GM18873 (cell line): ENCODE results near the gene SSUH2.

Source experiments
- ATAC-seq: cut with Tn5 transposase; IDR thresholded peaks from one replicate; pipeline ENCODE4 v1.9.1; 2021; ENCODE audit warnings: mild to moderate bottlenecking, moderate library complexity, moderate number of reproducible peaks; ENCODE audit not compliant: unreplicated experiment, low FRiP score

The SSUH2 gene

GRCh38 chr3:8645712-8646111 lies 1.1 kb upstream of the SSUH2 start:
- ATAC-seq, result no peak

GRCh38 chr3:8643693-8644365 lies 769 bp downstream of the SSUH2 start:
- no peak for ATAC-seq

- ATAC-seq, result no peak
Observed at GRCh38 chr3:8642001-8642400, 2.6 kb downstream of the SSUH2 start.

GRCh38 chr3:8641472-8641871 lies 3.1 kb downstream of the SSUH2 start:
- ATAC-seq, result no peak

GRCh38 chr3:8640223-8640622 lies 4.4 kb downstream of the SSUH2 start:
- no peak for ATAC-seq

- ATAC-seq, result no peak
Observed at GRCh38 chr3:8639659-8640000, 5.0 kb downstream of the SSUH2 start.

GRCh38 chr3:8638994-8639658 lies 5.5 kb downstream of the SSUH2 start:
- no peak for ATAC-seq

GRCh38 chr3:8637348-8637747 lies 7.2 kb downstream of the SSUH2 start:
- ATAC-seq, result no peak

- no peak for ATAC-seq
Observed at GRCh38 chr3:8635631-8636030, 9.0 kb downstream of the SSUH2 start.

- no peak for ATAC-seq
Observed at GRCh38 chr3:8635125-8635524, 9.5 kb downstream of the SSUH2 start.

- ATAC-seq, result no peak
Observed at GRCh38 chr3:8632402-8633237, 12.0 kb downstream of the SSUH2 start.

GRCh38 chr3:8631661-8632060 lies 12.9 kb downstream of the SSUH2 start:
- no peak for ATAC-seq

- peak; percentile 76 for ATAC-seq
Observed at GRCh38 chr3:8629151-8630021, 15.2 kb downstream of the SSUH2 start.

GRCh38 chr3:8627949-8628348 lies 16.6 kb downstream of the SSUH2 start:
- ATAC-seq, result no peak

GRCh38 chr3:8627201-8627940 lies 17.2 kb downstream of the SSUH2 start:
- ATAC-seq, result no peak

GRCh38 chr3:8625991-8626390 lies 18.6 kb downstream of the SSUH2 start:
- no peak for ATAC-seq

- no peak for ATAC-seq
Observed at GRCh38 chr3:8624612-8625011, 20.0 kb downstream of the SSUH2 start.

- ATAC-seq, result no peak
Observed at GRCh38 chr3:8623741-8624140, 20.9 kb downstream of the SSUH2 start.

GRCh38 chr3:8622873-8623691 lies 21.5 kb downstream of the SSUH2 start:
- ATAC-seq, result peak; percentile 69
